Measurements from ENCODE around the gene ST6GALNAC1. TPM values are rescaled to one million over a fixed set of nuclear protein-coding genes. Genes with fewer than 3 reads are reported as not detected.
A peak's percentile ranks its signal among the peaks of the same experiment; 100 is the strongest.

The ST6GALNAC1 gene
- total and polyA plus RNA-seq, 2 of the 13 experiments (the other 11 are each of a cell fraction or from before 2014, with no cell fraction given) = not detected

DNA sequence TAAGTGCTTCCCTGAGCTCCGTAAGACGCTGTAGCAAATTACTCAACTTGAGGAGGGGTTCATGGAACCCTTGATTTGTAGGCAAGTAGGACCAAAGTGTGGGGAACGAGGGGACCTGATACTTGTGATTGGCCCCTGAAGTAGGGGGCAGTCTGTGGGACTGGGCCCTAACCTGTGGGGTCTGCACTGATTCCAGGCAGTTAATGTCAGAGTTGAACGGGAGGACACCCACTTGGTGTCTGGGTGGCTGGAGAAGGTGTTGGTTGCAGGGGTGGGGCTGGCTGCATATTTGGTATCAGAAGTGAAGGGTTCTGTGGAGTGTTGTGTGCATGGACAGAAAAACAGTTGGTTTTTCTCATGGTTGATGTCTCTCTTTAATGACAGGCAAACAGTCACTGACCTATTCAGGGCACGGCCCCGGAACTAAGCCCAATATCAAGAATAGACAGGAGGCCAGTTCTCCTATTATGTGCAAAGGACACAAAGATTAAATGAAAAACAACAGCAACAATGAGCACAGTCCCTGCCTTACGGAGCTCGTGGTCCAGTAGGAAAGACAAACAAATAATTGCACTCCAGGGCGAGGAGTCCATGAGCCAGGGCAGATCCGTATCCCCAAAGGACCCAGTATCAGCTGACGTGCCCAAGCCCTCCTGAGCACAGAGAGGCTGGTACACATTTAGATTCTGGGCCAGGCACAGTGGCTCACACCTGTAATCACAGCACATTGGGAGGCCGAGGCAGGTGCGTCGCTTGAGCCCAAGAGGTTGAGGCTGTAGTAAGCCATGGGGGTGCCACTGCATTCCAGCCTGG, 48.0 kb upstream of the ST6GALNAC1 start (continued):
- TF ChIP-seq HOXA5 (CRISPR knock-in tag; IDR thresholded peaks at IDR 0.05) (0 out of 2 replicates have a peak, but pooled peaks have one; percentile 5), RFX3 (CRISPR knock-in tag; IDR thresholded peaks at IDR 0.05) (no peak), HHEX (CRISPR knock-in tag; IDR thresholded peaks at IDR 0.05) (no peak), ZNF720 (CRISPR knock-in tag; IDR thresholded peaks at IDR 0.05) (no peak), CCDC6 (CRISPR knock-in tag; IDR thresholded peaks at IDR 0.05) (no peak), MIER2 (CRISPR knock-in tag; IDR thresholded peaks at IDR 0.05) (peak; percentile 71), KLF11 (CRISPR knock-in tag; IDR thresholded peaks at IDR 0.05) (0 out of 2 replicates have a peak, but pooled peaks have one; percentile 47), ZNF317 (CRISPR knock-in tag; IDR thresholded peaks at IDR 0.05) (no peak; the same call in 1 of the 2 replicates), NR2F6 (IDR thresholded peaks at IDR 0.05) (peak; percentile 76), NR2F6 (CRISPR knock-in tag; IDR thresholded peaks at IDR 0.05) (peak; percentile 85), RORA (CRISPR knock-in tag; IDR thresholded peaks at IDR 0.05) (no peak), NFIC (IDR thresholded peaks at IDR 0.05; ENCODE audit: low read length) (no peak), ZNF567 (CRISPR knock-in tag; IDR thresholded peaks at IDR 0.05; ENCODE audit: borderline replicate concordance) (0 out of 2 replicates have a peak, but pooled peaks have one; percentile 33), CBX5 (CRISPR knock-in tag; IDR thresholded peaks at IDR 0.05; ENCODE audit: borderline replicate concordance) (no peak)
- TF ChIP-seq, protein P1, sequence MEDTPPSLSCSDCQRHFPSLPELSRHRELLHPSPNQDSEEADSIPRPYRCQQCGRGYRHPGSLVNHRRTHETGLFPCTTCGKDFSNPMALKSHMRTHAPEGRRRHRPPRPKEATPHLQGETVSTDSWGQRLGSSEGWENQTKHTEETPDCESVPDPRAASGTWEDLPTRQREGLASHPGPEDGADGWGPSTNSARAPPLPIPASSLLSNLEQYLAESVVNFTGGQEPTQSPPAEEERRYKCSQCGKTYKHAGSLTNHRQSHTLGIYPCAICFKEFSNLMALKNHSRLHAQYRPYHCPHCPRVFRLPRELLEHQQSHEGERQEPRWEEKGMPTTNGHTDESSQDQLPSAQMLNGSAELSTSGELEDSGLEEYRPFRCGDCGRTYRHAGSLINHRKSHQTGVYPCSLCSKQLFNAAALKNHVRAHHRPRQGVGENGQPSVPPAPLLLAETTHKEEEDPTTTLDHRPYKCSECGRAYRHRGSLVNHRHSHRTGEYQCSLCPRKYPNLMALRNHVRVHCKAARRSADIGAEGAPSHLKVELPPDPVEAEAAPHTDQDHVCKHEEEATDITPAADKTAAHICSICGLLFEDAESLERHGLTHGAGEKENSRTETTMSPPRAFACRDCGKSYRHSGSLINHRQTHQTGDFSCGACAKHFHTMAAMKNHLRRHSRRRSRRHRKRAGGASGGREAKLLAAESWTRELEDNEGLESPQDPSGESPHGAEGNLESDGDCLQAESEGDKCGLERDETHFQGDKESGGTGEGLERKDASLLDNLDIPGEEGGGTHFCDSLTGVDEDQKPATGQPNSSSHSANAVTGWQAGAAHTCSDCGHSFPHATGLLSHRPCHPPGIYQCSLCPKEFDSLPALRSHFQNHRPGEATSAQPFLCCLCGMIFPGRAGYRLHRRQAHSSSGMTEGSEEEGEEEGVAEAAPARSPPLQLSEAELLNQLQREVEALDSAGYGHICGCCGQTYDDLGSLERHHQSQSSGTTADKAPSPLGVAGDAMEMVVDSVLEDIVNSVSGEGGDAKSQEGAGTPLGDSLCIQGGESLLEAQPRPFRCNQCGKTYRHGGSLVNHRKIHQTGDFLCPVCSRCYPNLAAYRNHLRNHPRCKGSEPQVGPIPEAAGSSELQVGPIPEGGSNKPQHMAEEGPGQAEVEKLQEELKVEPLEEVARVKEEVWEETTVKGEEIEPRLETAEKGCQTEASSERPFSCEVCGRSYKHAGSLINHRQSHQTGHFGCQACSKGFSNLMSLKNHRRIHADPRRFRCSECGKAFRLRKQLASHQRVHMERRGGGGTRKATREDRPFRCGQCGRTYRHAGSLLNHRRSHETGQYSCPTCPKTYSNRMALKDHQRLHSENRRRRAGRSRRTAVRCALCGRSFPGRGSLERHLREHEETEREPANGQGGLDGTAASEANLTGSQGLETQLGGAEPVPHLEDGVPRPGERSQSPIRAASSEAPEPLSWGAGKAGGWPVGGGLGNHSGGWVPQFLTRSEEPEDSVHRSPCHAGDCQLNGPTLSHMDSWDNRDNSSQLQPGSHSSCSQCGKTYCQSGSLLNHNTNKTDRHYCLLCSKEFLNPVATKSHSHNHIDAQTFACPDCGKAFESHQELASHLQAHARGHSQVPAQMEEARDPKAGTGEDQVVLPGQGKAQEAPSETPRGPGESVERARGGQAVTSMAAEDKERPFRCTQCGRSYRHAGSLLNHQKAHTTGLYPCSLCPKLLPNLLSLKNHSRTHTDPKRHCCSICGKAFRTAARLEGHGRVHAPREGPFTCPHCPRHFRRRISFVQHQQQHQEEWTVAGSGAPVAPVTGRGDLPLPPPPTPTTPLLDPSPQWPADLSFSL (CRISPR knock-in tag; IDR thresholded peaks at IDR 0.05) = no peak
- TF ChIP-seq, protein P2, sequence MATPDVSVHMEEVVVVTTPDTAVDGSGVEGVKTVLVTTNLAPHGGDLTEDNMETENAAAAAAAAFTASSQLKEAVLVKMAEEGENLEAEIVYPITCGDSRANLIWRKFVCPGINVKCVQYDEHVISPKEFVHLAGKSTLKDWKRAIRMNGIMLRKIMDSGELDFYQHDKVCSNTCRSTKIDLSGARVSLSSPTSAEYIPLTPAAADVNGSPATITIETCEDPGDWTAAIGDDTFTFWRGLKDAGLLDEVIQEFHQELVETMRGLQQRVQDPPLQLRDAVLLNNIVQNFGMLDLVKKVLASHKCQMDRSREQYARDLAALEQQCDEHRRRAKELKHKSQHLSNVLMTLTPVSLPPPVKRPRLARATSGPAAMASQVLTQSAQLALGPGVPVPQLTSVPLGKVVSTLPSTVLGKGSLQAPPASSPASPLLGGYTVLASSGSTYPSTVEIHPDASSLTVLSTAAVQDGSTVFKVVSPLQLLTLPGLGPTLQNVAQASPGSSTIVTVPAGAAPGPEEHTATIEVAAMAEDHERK (CRISPR knock-in tag; IDR thresholded peaks at IDR 0.05; ENCODE audit: low read depth) = no peak
- TF ChIP-seq, protein P3, sequence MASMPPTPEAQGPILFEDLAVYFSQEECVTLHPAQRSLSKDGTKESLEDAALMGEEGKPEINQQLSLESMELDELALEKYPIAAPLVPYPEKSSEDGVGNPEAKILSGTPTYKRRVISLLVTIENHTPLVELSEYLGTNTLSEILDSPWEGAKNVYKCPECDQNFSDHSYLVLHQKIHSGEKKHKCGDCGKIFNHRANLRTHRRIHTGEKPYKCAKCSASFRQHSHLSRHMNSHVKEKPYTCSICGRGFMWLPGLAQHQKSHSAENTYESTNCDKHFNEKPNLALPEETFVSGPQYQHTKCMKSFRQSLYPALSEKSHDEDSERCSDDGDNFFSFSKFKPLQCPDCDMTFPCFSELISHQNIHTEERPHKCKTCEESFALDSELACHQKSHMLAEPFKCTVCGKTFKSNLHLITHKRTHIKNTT (CRISPR knock-in tag; IDR thresholded peaks at IDR 0.05) = no peak
- TF ChIP-seq, protein P4, sequence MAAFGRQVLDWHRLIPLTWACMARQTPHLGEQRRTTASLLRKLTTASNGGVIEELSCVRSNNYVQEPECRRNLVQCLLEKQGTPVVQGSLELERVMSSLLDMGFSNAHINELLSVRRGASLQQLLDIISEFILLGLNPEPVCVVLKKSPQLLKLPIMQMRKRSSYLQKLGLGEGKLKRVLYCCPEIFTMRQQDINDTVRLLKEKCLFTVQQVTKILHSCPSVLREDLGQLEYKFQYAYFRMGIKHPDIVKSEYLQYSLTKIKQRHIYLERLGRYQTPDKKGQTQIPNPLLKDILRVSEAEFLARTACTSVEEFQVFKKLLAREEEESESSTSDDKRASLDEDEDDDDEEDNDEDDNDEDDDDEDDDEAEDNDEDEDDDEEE (CRISPR knock-in tag; IDR thresholded peaks at IDR 0.05) = no peak
- TF ChIP-seq, protein P5, sequence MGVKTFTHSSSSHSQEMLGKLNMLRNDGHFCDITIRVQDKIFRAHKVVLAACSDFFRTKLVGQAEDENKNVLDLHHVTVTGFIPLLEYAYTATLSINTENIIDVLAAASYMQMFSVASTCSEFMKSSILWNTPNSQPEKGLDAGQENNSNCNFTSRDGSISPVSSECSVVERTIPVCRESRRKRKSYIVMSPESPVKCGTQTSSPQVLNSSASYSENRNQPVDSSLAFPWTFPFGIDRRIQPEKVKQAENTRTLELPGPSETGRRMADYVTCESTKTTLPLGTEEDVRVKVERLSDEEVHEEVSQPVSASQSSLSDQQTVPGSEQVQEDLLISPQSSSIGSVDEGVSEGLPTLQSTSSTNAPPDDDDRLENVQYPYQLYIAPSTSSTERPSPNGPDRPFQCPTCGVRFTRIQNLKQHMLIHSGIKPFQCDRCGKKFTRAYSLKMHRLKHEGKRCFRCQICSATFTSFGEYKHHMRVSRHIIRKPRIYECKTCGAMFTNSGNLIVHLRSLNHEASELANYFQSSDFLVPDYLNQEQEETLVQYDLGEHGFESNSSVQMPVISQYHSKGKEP (CRISPR knock-in tag; IDR thresholded peaks at IDR 0.05) = no peak

Data from HepG2 (cell line).